HG03280 (cell line): ENCODE measurements around the gene SPG21.

ENCODE experiments used
- ATAC-seq: cut with Tn5 transposase; IDR thresholded peaks from one replicate; pipeline ENCODE4 v1.9.1; 2021; ENCODE audit warnings: mild to moderate bottlenecking, moderate library complexity; ENCODE audit not compliant: unreplicated experiment

The SPG21 gene

DNA sequence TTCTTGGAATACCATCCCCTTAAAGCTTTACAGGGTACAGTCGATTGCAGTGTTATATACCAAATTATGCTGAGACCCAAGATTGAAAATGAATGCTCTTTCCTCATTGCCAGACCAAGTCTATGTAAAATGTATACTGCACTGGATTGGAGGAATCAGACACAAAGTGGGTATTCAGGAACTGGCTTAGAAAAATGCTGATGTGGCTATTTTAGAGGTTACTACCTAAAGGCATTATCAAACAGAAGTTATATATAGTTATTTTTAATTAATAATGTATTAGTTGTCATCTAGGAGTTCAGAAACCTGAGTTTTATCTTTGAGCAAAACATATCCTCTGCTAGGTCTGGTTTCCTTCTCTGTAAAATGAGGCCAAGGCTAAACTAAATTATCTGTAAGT, 3.6 kb upstream of the SPG21 start:
- ATAC-seq = no peak

DNA sequence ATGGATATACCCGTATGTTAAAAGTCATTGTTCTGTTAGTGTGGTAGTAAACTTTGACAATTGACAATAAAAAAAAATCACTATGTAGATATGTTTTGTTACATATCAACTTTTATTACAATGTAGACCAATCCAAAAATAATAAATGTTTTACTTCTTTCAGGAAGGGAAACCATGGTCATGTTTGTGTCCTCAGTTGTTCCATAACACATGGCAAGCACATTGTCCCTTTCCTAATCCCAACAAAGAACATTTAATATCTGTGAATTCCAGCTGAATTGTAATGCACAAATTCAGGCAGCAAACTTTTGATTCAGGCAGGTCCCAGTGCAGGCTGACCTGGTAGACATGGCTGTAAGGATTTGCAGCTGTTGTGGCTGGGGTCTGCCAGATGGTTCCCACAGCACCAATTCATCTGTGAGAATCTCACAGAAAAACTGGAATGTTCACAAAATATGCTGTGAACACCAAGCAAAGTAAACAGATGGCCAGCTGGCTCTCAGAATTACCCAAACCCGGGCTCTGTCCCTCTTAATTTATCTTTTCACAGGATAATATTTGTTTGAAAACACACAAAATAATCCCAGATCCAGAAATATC, 1.9 kb upstream of the SPG21 start:
- no peak for ATAC-seq

GRCh38 chr15:64990168-64990470, 405 bp upstream of the SPG21 start:
- no peak for ATAC-seq

DNA sequence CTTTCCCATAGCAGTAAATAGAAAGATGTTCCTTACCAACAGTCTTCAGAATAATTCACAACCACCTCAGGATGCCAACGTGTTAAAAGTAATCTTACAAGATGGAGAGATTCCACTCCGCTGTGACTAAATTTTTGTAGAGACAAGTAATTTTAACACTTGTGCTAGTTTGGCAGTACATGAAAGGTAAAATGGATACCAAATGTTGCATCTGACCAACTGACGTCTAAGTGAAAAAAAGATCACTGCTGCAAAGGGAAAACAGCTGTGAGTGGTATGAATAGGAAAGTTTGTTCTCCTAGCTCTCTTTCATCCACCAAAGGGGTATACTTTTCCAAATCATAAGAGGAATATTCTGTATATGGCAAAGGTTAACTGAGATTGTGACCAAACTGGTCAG, 2.6 kb downstream of the SPG21 start:
- no peak for ATAC-seq

- ATAC-seq = no peak
Observed at GRCh38 chr15:64985366-64986033, 4.2 kb downstream of the SPG21 start.

- no peak for ATAC-seq
Observed at GRCh38 chr15:64982472-64982871, 7.2 kb downstream of the SPG21 start.

GRCh38 chr15:64981812-64982431, 7.8 kb downstream of the SPG21 start:
- no peak for ATAC-seq

GRCh38 chr15:64979252-64979710, 10.4 kb downstream of the SPG21 start:
- ATAC-seq = no peak

DNA sequence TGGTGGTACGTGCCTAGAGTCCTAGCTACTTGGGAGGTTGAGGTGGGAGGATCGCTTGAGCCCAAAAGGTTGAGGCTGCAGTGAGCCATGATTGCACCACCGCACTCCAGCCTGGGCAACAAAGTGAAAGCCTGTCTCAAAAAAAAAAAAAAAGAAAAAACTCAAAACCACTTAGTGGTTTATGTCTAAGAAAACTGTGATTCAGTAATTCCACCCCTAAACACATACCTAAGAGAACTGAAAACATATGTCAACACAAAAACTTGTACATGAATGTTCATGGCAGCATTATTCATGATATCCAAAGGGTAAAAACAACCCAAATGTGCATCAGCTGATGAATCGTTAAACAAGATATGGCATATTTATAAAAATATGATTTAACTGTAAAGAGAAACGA, 14.3 kb downstream of the SPG21 start:
- ATAC-seq = no peak

DNA sequence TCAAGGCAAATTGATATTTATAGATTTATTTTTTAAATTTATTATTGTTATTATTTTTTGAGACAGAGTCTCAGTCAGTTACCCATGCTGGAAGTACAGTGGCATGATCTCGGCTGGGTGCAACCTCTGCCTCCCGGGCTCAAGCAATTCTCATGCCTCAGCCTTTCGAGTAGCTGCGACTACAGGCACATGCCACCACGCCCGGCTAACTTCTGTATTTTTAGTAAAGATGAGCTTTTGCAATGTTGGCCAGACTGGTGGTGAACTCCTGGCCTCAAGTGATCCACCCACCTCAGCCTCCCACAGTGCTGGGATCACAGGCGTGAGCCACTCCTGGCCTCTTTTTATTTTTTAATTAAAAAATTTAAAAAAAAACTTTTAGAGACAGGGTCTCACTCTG, 19.0 kb downstream of the SPG21 start:
- ATAC-seq = no peak

GRCh38 chr15:64969401-64969800, 20.3 kb downstream of the SPG21 start:
- no peak for ATAC-seq

- no peak for ATAC-seq
Observed at GRCh38 chr15:64961013-64961412, 28.7 kb downstream of the SPG21 start.

- ATAC-seq = no peak
Observed at GRCh38 chr15:64960153-64960552, 29.6 kb downstream of the SPG21 start.

DNA sequence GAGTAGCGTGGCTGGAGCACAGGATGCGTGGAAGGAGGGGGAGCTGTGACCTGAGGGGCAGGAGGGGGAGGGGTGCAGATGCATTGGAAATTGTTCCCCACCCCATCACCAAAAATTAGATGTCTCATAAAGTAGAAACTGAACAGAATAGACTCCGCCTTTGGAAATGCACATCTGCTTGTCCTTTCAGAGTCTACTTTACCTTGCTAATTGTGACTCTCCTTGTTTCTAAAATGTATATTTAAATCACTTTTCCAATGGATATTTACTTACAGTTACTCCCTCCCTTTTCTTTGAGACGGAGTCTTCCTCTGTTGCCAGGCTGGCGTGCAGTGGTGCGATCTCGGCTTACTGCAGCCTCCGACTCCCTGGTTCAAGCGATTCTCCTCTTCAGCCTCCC, 30.6 kb downstream of the SPG21 start:
- no peak for ATAC-seq

- ATAC-seq = no peak
Observed at GRCh38 chr15:64954395-64954794, 35.3 kb downstream of the SPG21 start.

- no peak for ATAC-seq
Observed at GRCh38 chr15:64951777-64952418, 37.8 kb downstream of the SPG21 start.

- no peak for ATAC-seq
Observed at GRCh38 chr15:64950888-64951287, 38.8 kb downstream of the SPG21 start.

DNA sequence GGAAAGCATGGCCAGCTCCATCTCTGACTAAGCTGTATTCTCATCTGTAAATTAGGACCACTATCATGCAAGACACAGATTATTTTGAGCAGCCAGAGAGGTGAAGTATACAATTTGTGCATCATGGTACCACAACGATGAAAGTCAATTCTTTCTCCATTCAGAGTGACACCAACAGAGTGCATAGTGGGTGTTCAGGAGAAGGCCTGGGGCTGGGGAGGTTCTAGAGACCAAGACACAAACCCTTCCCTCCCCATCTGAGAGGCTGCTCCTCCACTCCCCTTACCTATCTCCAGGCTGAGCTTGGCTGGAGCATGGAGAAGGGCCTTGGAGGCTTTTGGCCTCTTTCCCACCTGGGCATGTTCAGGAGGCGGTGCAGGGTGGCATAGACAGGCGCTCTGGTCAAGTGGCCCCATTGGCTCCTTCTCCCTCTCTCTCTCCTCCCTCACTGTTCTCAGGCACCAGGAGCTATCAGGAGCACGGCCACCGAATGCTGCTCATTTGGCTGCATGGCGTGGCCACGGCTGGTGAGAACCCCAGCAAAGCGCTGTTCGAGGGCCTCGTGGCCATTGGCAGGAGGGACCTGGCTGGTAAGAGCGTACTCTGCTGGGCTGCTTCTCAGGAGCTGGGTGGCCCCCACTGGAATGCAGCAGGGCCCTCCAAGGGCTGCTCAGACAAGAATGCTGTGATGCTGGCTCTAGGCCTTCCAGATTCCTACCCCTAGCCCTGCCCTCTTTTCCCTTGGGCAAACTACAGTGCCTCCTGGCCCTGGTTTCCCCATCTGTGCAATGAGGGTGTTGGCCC, 40.1 kb downstream of the SPG21 start:
- no peak for ATAC-seq

- no peak for ATAC-seq
Observed at GRCh38 chr15:64948916-64949315, 40.8 kb downstream of the SPG21 start.

DNA sequence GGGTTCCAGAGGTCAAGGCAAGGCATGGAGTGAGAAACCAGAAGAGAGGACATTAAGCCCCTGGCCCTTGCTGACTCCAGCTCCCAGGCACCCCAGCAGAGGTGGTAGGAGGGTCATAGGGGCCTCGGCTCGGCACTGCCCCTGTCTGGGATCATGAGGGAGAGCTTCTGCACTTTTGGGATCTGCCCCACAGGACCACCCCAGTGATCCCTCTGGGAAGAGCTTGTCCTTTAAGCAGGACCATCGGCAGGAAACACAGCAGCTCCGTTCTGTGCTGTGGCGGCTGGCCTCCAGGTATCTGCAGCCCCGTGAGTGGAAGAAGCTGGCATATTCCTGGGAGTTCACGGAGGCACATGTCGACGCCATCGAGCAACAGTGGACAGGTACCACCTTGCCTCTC, 42.5 kb downstream of the SPG21 start:
- ATAC-seq = no peak

DNA sequence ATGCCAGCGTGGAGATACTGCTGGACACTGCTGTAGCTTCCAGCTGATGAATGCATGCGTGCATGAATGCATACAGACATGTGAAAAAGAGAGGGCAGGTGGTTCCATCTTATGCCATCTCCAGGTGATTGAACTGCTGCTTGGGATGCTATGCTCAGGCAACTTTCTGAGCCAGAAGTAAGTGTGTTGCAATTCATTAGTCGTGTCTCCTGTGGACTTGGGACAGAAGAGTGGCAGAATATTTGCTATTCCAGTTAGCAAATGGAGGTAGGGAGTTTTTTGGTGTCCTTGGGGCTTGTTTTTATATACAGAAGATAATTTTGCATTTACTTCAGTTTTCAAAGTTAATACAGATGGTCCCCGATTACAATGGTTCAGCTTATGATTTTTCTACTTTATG, 44.8 kb downstream of the SPG21 start:
- no peak for ATAC-seq
